Thoracic aorta (tissue), 2 donors: ENCODE measurements around the gene SRCIN1. TPM values are rescaled to one million over a fixed set of nuclear protein-coding genes. Genes with fewer than 3 reads are reported as not detected.

Experiments
- ATAC-seq: fragments of 150-250 bp; one replicate; pipeline ENCODE4 v1.8.0; 2017; ENCODE audit warnings: low read depth; ENCODE audit not compliant: insufficient number of reproducible peaks, low FRiP score
- DNase-seq: peaks from one replicate; pipeline ENCODE4 v3.0.0-alpha.2; 2020; ENCODE audit warnings: low spot score
- H3K27ac ChIP-seq, 2 donors: fragments of 200-600 bp; sonication (generic); 1 replicate in 1 of 2; 2 replicates in 1 of 2; pipeline ENCODE4 v1.5.1; 2016; ENCODE audit warnings: mild to moderate bottlenecking in 2 of 2, moderate library complexity in 2 of 2
- H3K27me3 ChIP-seq: fragments of 200-600 bp; sonication (generic); replicated peaks from 2 replicates; pipeline ENCODE4 v1.6.0; 2016; ENCODE audit warnings: mild to moderate bottlenecking; ENCODE audit not compliant: insufficient read depth
- H3K36me3 ChIP-seq: fragments of 200-600 bp; sonication (generic); one replicate; pipeline ENCODE4 v1.5.1; 2016
- H3K4me1 ChIP-seq, 2 donors: fragments of 200-600 bp; sonication (generic); 1 replicate in 1 of 2; 2 replicates in 1 of 2; pipeline versions ENCODE4 v1.5.1 to v1.6.0; 2016; ENCODE audit warnings: low read depth in 2 of 2, mild to moderate bottlenecking in 1 of 2; ENCODE audit not compliant: control insufficient read depth in 1 of 2
- H3K4me3 ChIP-seq: fragments of 200-600 bp; sonication (generic); 2 replicates; pipeline ENCODE4 v1.5.1; 2016; ENCODE audit warnings: mild to moderate bottlenecking
- H3K9me3 ChIP-seq: fragments of 200-600 bp; sonication (generic); 2 replicates; pipeline ENCODE4 v1.5.1; 2016
- CTCF ChIP-seq: fragments of 200-600 bp; sonication (generic); IDR thresholded peaks from one replicate; pipeline ENCODE4 v1.5.1; 2019; ENCODE audit warnings: antibody characterized with exemption
- total RNA-seq, 2 donors: library from RNA; depleted of rRNA; stranded (reverse); fragments of >200 nt; gene quantifications; one replicate each; pipeline versions ENCODE4 v1.1.0 to v1.2.3, GENCODE V29; 2016

The SRCIN1 gene
- total RNA-seq, 2 donors from 2014 or later, result not detected

- ATAC-seq (no peak), DNase-seq (no peak)
- Histone ChIP-seq H3K4me3 (no peak overlapping the region), H3K9me3 (no peaks in the 10 kb centered on the region), H3K4me1 (no peaks in the 10 kb centered on the region), H3K27ac (no peak overlapping the region), H3K36me3 (no peaks in the 10 kb centered on the region), H3K27me3 (no peaks in the 10 kb centered on the region)
- TF ChIP-seq CTCF, result no peak
Observed at GRCh38 chr17:38544175-38544838, 61.4 kb downstream of the SRCIN1 start.

- Histone ChIP-seq H3K27ac (no peak overlapping the region), H3K36me3 (no peaks in the 10 kb centered on the region)
Observed at GRCh38 chr17:38543403-38544174, 62.2 kb downstream of the SRCIN1 start.

GRCh38 chr17:38542286-38542685 is 63.5 kb downstream of the SRCIN1 start:
- no peaks in the 10 kb centered on the region for H3K4me1 ChIP-seq
- H3K36me3 ChIP-seq, result no peaks in the 10 kb centered on the region
- H3K9me3 ChIP-seq, result no peaks in the 10 kb centered on the region
- ATAC-seq, result no peak
- no peaks in the 10 kb centered on the region for H3K27me3 ChIP-seq
- H3K4me3 ChIP-seq, result no peak overlapping the region
- DNase-seq, result no peak
- no peak overlapping the region for H3K27ac ChIP-seq
- TF ChIP-seq CTCF, result no peak

More at GRCh38 chr17:38543403-38544174, 62.2 kb downstream of the SRCIN1 start:
- Histone ChIP-seq H3K4me3 (no peak overlapping the region), H3K27me3 (no peaks in the 10 kb centered on the region), H3K9me3 (no peaks in the 10 kb centered on the region), H3K4me1 (no peaks in the 10 kb centered on the region)
- DNase-seq (no peak), ATAC-seq (no peak)
- TF ChIP-seq CTCF, result no peak

- Histone ChIP-seq H3K27ac (no peak overlapping the region), H3K4me1 (no peaks in the 10 kb centered on the region), H3K4me3 (no peak overlapping the region), H3K36me3 (no peaks in the 10 kb centered on the region), H3K9me3 (no peaks in the 10 kb centered on the region), H3K27me3 (no peaks in the 10 kb centered on the region)
- DNase-seq (no peak), ATAC-seq (no peak)
- no peak for TF ChIP-seq CTCF
Observed at GRCh38 chr17:38541281-38541680, 64.5 kb downstream of the SRCIN1 start.

GRCh38 chr17:38540514-38541045 is 65.2 kb downstream of the SRCIN1 start:
- H3K36me3 ChIP-seq, result no peaks in the 10 kb centered on the region
- TF ChIP-seq CTCF, result no peak

More at GRCh38 chr17:38540514-38541045, 65.2 kb downstream of the SRCIN1 start:
- no peaks in the 10 kb centered on the region for H3K27me3 ChIP-seq
- ATAC-seq, result no peak
- no peak overlapping the region for H3K4me3 ChIP-seq
- no peaks in the 10 kb centered on the region for H3K4me1 ChIP-seq
- H3K27ac ChIP-seq, result no peak overlapping the region
- no peaks in the 10 kb centered on the region for H3K9me3 ChIP-seq
- no peak for DNase-seq
